SK-N-SH treated with all-trans-retinoic acid at 6 μM for 48 hours (cell line): ENCODE data around the gene KLHL15.

Experiments used
- ATAC-seq: fragments of 200-7000 bp; cut with Tn5 transposase; 3 replicates; pipeline ENCODE4 v1.9.1; 2020; ENCODE audit warnings: mild to moderate bottlenecking, moderate library complexity
- BACH2 ChIP-seq: fragments of 250-450 bp; sonication (Bioruptor Pico); IDR thresholded peaks from 2 replicates; pipeline ENCODE4 v1.9.0; 2021; ENCODE audit warnings: mild to moderate bottlenecking, borderline replicate concordance
- CSDC2 ChIP-seq: fragments of 250-450 bp; sonication (Bioruptor Pico); IDR thresholded peaks from 2 replicates; pipeline ENCODE4 v1.5.0; 2020; ENCODE audit warnings: mild to moderate bottlenecking, moderate library complexity
- ESRRG ChIP-seq: fragments of 250-450 bp; sonication (Bioruptor Pico); IDR thresholded peaks from 2 replicates; pipeline ENCODE4 v1.6.1; 2021; ENCODE audit warnings: mild to moderate bottlenecking
- GLIS3 ChIP-seq: fragments of 250-450 bp; sonication (Bioruptor Pico); IDR thresholded peaks from 2 replicates; pipeline ENCODE4 v1.5.0; 2020; ENCODE audit warnings: mild to moderate bottlenecking, moderate library complexity
- RARB ChIP-seq: fragments of 250-450 bp; sonication (Bioruptor Pico); IDR thresholded peaks from 2 replicates; pipeline ENCODE4 v1.8.0; 2021; ENCODE audit warnings: mild to moderate bottlenecking, moderate library complexity
- SNAI2 ChIP-seq: fragments of 250-450 bp; sonication (Bioruptor Pico); IDR thresholded peaks from 2 replicates; pipeline ENCODE4 v1.5.0; 2020; ENCODE audit warnings: mild to moderate bottlenecking, moderate library complexity
- TCF4 ChIP-seq: fragments of 250-450 bp; sonication (Bioruptor Pico); IDR thresholded peaks from 2 replicates; pipeline ENCODE4 v1.8.0; 2021; ENCODE audit warnings: mild to moderate bottlenecking, moderate library complexity, borderline replicate concordance
- TOX ChIP-seq: fragments of 250-450 bp; sonication (Bioruptor Pico); IDR thresholded peaks from 2 replicates; pipeline ENCODE4 v1.8.0; 2021; ENCODE audit warnings: mild to moderate bottlenecking, moderate library complexity, borderline replicate concordance
- ZC3H10 ChIP-seq: fragments of 250-450 bp; sonication (Bioruptor Pico); IDR thresholded peaks from 2 replicates; pipeline ENCODE4 v1.5.1; 2021; ENCODE audit warnings: mild to moderate bottlenecking, moderate library complexity
- ZFP30 ChIP-seq: fragments of 450-650 bp; formaldehyde crosslinking; IDR thresholded peaks from 2 replicates; pipeline ENCODE4 v1.5.0; 2022; ENCODE audit warnings: mild to moderate bottlenecking, moderate library complexity
- ZNF565 ChIP-seq: fragments of 450-650 bp; formaldehyde crosslinking; conservative IDR thresholded peaks from 2 replicates; pipeline ENCODE4 v1.5.0; 2020; ENCODE audit warnings: low read depth, mild to moderate bottlenecking, moderate library complexity
- ZNF70 ChIP-seq: fragments of 450-650 bp; formaldehyde crosslinking; IDR thresholded peaks from 2 replicates; pipeline ENCODE4 v1.5.0; 2020; ENCODE audit warnings: mild to moderate bottlenecking, moderate library complexity
- TF ChIP-seq, protein P1 (sequence below): fragments of 250-450 bp; sonication (Bioruptor Pico); IDR thresholded peaks from 2 replicates; pipeline ENCODE4 v1.5.0; 2020; ENCODE audit warnings: mild to moderate bottlenecking, moderate library complexity
- TF ChIP-seq, protein P2 (sequence below): fragments of 250-450 bp; sonication (Bioruptor Pico); IDR thresholded peaks from 2 replicates; pipeline ENCODE4 v1.8.0; 2021; ENCODE audit warnings: low read depth, mild to moderate bottlenecking, moderate library complexity, borderline replicate concordance
- TF ChIP-seq, protein P3 (sequence below): fragments of 250-450 bp; sonication (Bioruptor Pico); IDR thresholded peaks from 2 replicates; pipeline ENCODE4 v1.8.0; 2020; ENCODE audit warnings: mild to moderate bottlenecking, moderate library complexity, borderline replicate concordance
- TF ChIP-seq, protein P4 (sequence below): fragments of 250-450 bp; sonication (Bioruptor Pico); IDR thresholded peaks from 2 replicates; pipeline ENCODE4 v1.5.1; 2021; ENCODE audit warnings: mild to moderate bottlenecking, moderate library complexity
- TF ChIP-seq, protein P5 (sequence below): fragments of 250-450 bp; sonication (Bioruptor Pico); IDR thresholded peaks from 2 replicates; pipeline ENCODE4 v1.5.1; 2020; ENCODE audit warnings: low read depth, mild to moderate bottlenecking, moderate library complexity

The KLHL15 gene

DNA sequence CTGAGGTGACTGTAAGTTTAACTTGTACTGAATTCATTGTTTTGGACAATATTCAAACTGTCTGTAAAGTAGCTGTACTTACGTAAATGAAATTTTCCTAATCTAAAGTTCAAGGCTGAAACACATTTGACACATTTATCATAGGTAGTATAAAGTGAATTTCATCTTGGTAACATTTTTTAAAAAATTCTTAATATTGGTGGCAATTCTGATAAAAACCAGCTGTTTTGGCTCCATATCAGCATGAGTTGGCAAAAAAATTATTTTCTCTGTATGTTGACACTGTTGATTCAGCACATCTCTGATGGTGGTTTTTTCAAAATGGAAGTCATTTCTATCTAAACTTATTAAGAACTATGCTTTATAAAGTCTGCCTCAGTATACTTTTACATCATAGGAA lies 88.3 kb downstream of the KLHL15 start:
- TF ChIP-seq GLIS3 (no peak), SNAI2 (CRISPR knock-in tag) (no peak), TCF4 (CRISPR knock-in tag) (no peak), ZNF70 (no peak), ESRRG (no peak), ZFP30 (CRISPR knock-in tag) (no peak), TOX (CRISPR knock-in tag) (no peak)
- TF ChIP-seq, protein P1, sequence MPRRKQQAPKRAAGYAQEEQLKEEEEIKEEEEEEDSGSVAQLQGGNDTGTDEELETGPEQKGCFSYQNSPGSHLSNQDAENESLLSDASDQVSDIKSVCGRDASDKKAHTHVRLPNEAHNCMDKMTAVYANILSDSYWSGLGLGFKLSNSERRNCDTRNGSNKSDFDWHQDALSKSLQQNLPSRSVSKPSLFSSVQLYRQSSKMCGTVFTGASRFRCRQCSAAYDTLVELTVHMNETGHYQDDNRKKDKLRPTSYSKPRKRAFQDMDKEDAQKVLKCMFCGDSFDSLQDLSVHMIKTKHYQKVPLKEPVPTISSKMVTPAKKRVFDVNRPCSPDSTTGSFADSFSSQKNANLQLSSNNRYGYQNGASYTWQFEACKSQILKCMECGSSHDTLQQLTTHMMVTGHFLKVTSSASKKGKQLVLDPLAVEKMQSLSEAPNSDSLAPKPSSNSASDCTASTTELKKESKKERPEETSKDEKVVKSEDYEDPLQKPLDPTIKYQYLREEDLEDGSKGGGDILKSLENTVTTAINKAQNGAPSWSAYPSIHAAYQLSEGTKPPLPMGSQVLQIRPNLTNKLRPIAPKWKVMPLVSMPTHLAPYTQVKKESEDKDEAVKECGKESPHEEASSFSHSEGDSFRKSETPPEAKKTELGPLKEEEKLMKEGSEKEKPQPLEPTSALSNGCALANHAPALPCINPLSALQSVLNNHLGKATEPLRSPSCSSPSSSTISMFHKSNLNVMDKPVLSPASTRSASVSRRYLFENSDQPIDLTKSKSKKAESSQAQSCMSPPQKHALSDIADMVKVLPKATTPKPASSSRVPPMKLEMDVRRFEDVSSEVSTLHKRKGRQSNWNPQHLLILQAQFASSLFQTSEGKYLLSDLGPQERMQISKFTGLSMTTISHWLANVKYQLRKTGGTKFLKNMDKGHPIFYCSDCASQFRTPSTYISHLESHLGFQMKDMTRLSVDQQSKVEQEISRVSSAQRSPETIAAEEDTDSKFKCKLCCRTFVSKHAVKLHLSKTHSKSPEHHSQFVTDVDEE: no peak
- TF ChIP-seq, protein P2, sequence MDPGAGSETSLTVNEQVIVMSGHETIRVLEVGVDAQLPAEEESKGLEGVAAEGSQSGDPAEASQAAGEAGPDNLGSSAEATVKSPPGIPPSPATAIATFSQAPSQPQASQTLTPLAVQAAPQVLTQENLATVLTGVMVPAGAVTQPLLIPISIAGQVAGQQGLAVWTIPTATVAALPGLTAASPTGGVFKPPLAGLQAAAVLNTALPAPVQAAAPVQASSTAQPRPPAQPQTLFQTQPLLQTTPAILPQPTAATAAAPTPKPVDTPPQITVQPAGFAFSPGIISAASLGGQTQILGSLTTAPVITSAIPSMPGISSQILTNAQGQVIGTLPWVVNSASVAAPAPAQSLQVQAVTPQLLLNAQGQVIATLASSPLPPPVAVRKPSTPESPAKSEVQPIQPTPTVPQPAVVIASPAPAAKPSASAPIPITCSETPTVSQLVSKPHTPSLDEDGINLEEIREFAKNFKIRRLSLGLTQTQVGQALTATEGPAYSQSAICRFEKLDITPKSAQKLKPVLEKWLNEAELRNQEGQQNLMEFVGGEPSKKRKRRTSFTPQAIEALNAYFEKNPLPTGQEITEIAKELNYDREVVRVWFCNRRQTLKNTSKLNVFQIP (CRISPR knock-in tag): no peak
- TF ChIP-seq, protein P3, sequence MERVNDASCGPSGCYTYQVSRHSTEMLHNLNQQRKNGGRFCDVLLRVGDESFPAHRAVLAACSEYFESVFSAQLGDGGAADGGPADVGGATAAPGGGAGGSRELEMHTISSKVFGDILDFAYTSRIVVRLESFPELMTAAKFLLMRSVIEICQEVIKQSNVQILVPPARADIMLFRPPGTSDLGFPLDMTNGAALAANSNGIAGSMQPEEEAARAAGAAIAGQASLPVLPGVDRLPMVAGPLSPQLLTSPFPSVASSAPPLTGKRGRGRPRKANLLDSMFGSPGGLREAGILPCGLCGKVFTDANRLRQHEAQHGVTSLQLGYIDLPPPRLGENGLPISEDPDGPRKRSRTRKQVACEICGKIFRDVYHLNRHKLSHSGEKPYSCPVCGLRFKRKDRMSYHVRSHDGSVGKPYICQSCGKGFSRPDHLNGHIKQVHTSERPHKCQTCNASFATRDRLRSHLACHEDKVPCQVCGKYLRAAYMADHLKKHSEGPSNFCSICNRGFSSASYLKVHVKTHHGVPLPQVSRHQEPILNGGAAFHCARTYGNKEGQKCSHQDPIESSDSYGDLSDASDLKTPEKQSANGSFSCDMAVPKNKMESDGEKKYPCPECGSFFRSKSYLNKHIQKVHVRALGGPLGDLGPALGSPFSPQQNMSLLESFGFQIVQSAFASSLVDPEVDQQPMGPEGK (CRISPR knock-in tag): no peak
- no peak for ATAC-seq

DNA sequence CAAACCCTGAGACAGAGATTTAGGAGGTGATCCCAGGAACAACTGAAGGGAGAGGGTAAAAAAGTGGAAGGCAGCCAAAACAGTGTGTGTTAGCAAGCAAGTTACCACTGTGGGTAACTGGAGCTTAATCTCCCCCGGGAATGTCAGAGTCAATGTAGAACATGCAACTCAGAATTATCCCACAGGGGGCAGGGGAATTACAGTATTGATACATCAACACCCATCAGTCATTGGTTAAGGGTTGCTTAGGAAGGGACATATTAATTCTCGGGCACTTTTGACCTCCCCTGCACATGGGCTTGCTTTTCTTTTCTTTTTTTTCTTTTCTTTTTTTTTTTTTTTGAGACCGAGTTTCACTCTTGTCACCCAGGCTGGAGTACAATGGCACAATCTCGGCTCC lies 89.9 kb downstream of the KLHL15 start:
- no peak for ATAC-seq
- TF ChIP-seq ZC3H10 (CRISPR knock-in tag) (no peak), GLIS3 (no peak), RARB (CRISPR knock-in tag) (no peak), CSDC2 (CRISPR knock-in tag) (no peak)
- TF ChIP-seq, all 23 proteins: peak for 0

DNA sequence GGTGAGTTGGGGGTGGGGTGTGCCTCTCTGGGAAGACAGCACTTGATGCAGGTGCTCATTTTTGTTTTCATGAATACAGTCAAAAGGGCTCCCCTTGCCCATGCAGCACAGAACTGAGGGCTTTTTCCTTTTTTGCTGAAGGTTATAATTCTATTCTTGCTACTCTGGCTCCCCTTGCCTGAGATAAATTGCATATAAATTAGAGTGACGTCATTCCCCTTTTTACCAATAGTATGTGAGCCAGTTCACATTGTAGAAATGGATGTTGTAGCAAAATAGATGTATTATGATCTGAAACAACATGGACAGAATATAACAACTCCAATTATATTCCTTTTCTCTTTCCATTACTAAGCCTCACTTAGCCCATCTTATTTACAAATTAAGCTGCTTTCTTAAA lies 90.8 kb downstream of the KLHL15 start:
- no peak for ATAC-seq

More for the DNA sequence above, 90.8 kb downstream of the KLHL15 start:
- TF ChIP-seq, protein P4, sequence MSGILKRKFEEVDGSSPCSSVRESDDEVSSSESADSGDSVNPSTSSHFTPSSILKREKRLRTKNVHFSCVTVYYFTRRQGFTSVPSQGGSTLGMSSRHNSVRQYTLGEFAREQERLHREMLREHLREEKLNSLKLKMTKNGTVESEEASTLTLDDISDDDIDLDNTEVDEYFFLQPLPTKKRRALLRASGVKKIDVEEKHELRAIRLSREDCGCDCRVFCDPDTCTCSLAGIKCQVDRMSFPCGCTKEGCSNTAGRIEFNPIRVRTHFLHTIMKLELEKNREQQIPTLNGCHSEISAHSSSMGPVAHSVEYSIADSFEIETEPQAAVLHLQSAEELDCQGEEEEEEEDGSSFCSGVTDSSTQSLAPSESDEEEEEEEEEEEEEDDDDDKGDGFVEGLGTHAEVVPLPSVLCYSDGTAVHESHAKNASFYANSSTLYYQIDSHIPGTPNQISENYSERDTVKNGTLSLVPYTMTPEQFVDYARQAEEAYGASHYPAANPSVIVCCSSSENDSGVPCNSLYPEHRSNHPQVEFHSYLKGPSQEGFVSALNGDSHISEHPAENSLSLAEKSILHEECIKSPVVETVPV (CRISPR knock-in tag): no peak
- no peak for TF ChIP-seq CSDC2 (CRISPR knock-in tag)
- TF ChIP-seq ZNF70: no peak
- TF ChIP-seq TOX (CRISPR knock-in tag): no peak
- TF ChIP-seq, protein P5, sequence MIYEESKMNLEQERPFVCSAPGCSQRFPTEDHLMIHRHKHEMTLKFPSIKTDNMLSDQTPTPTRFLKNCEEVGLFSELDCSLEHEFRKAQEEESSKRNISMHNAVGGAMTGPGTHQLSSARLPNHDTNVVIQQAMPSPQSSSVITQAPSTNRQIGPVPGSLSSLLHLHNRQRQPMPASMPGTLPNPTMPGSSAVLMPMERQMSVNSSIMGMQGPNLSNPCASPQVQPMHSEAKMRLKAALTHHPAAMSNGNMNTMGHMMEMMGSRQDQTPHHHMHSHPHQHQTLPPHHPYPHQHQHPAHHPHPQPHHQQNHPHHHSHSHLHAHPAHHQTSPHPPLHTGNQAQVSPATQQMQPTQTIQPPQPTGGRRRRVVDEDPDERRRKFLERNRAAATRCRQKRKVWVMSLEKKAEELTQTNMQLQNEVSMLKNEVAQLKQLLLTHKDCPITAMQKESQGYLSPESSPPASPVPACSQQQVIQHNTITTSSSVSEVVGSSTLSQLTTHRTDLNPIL (CRISPR knock-in tag): no peak
- no peak for TF ChIP-seq BACH2 (CRISPR knock-in tag)
- TF ChIP-seq ZC3H10 (CRISPR knock-in tag): no peak
- TF ChIP-seq, protein P2 (CRISPR knock-in tag): no peak
- no peak for TF ChIP-seq ZNF565
- no peak for TF ChIP-seq ZFP30 (CRISPR knock-in tag)
- TF ChIP-seq TCF4 (CRISPR knock-in tag): no peak
